Measurements from ENCODE around the gene PPA1. TPM values are rescaled to one million over a fixed set of nuclear protein-coding genes. Genes with fewer than 3 reads are reported as not detected.

PPA1 gene
- total RNA-seq, 2 experiments from 2014 or later, result 357 to 368 TPM

DNA sequence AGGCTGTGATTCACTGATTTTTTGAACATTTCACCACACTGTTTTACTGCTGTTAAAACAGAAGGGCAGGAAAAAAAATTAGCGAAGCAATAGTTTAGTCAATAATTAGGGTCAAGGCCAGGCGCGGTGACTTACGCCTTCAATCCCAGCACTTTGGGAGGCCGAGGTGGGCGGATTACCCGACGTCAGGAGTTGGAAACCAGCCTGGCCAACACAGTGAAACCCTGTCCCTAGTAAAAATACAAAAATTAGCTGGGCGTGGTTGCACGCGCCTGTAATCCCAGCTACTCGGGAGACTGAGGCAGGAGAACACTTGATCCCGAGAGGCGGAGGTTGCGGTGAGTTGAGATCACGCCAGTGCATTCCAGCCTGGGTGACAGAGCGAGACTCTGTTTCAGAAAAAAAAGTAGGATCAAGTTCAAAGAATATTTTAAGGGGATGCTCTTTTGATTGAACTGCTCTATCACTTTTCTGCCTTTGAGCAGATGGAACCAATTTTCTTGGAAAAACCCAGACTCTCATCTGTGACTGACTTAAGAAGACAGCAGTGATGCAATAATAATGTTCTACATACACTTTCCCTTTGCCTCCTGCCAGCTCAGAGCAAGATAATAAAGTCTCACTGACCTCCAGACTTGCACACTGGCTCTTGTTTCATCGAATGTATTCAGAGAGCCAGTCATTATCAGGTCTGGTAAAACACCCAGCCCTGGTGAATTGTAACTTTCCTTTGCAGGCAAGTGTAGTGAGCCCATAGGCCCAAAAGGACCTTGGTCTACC is 1.6 kb upstream of the PPA1 start:
- intact Hi-C loops (cut with micrococcal nuclease), result no loop called here
- no peak for ATAC-seq
- peaks cover 29% of the 10 kb centered on the region for H3K4me1 Mint-ChIP-seq (ENCODE audit: low read depth)
- no peaks in the 10 kb centered on the region for H3K27me3 Mint-ChIP-seq
- H3K9me3 Mint-ChIP-seq, result no peaks in the 10 kb centered on the region
- CTCF ChIA-PET, result interaction anchor here (1.6 kb wide), 1 partner anchor 130 kb away, joined by 6 read pairs; no protein-coding TSS in a partner anchor
- POLR2A ChIA-PET, result no interaction called here
- H3K27ac Mint-ChIP-seq, result peak overlapping the region; percentile 50
- no peak for DNase-seq
- peaks cover 10% of the 10 kb centered on the region for H3K36me3 Mint-ChIP-seq (ENCODE audit: low read depth)
- H3K4me3 Mint-ChIP-seq, result peak overlapping the region; percentile 26
- TF ChIP-seq CTCF (IDR thresholded peaks at IDR 0.05), result no peak

DNA sequence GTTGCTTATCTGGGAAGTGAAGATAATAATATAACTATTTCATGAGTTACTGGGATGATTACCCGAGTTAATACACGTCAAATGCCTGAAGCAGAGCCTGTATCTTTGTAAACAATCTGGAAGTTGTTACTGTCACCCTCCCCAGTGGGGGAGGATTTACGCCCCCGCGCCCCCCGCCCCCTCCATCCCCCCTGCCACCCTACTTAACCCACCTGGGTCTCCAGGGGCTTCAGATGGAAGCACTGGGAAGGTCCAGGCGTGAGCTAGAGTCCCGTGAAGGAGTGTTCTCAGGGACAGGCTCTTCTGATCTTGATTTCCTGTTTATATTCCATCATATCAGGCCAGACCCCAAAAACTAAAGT is 691 bp upstream of the PPA1 start:
- peaks cover 37% of the 10 kb centered on the region for H3K4me1 Mint-ChIP-seq (ENCODE audit: low read depth)
- peak; percentile 28 for TF ChIP-seq CTCF (IDR thresholded peaks at IDR 0.05)
- CTCF ChIA-PET, result interaction anchor here (0.9 to 4.3 kb wide), 7 partner anchors 11 to 150 kb away, joined by 3 to 52 read pairs (median 4); partner anchors contain the start of gene TYSND1
- no peaks in the 10 kb centered on the region for H3K27me3 Mint-ChIP-seq
- peak overlapping the region; percentile 94 for H3K27ac Mint-ChIP-seq
- ATAC-seq (no peak), DNase-seq (no peak)
- peak overlapping the region; percentile 80 for H3K4me3 Mint-ChIP-seq
- H3K36me3 Mint-ChIP-seq (ENCODE audit: low read depth), result peaks cover 15% of the 10 kb centered on the region
- H3K9me3 Mint-ChIP-seq, result no peaks in the 10 kb centered on the region
- intact Hi-C loops (cut with micrococcal nuclease), result no loop called here
- POLR2A ChIA-PET, result interaction anchor here (0.6 to 4.6 kb wide), 7 partner anchors 10 to 112 kb away, joined by 3 to 23 read pairs (median 8); partner anchors contain the start of gene SAR1A

DNA sequence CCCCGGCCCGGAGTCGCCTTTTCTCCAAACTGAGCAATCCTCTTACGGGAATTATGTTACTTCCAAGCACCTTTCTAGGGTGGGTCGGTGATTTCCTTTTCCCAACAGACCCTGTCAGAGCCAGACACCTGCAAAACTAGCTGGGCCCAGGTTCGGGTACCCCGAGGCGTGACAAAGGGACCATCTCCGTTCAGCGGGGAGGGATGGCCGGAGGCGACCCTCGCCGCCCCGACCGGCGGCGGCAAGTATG is 445 bp downstream of the PPA1 start:
- peak; percentile 38 for DNase-seq
- Mint-ChIP-seq H3K9me3 (no peaks in the 10 kb centered on the region), H3K36me3 (ENCODE audit: low read depth) (peaks cover 25% of the 10 kb centered on the region), H3K4me3 (peak overlapping the region; percentile 80), H3K27ac (peak overlapping the region; percentile 78), H3K27me3 (no peaks in the 10 kb centered on the region), H3K4me1 (ENCODE audit: low read depth) (peaks cover 44% of the 10 kb centered on the region)
- ChIA-PET CTCF (interaction anchor here (0.6 to 4.3 kb wide), 17 partner anchors 10 to 171 kb away, joined by 3 to 52 read pairs (median 4); partner anchors contain the start of genes EIF4EBP2 and TYSND1), POLR2A (interaction anchor here (0.8 to 4.6 kb wide), 14 partner anchors 9 to 180 kb away, joined by 3 to 23 read pairs (median 8); partner anchors contain the start of genes SAR1A and TYSND1)
- TF ChIP-seq CTCF (IDR thresholded peaks at IDR 0.05), result no peak
- ATAC-seq, result no peak
- intact Hi-C loops (cut with micrococcal nuclease), result no loop called here

- H3K36me3 Mint-ChIP-seq (ENCODE audit: low read depth), result peaks cover 26% of the 10 kb centered on the region
- CTCF ChIA-PET, result interaction anchor here (0.6 to 4.3 kb wide), 19 partner anchors 10 to 229 kb away, joined by 3 to 52 read pairs (median 4); partner anchors contain the start of genes EIF4EBP2 and TYSND1
- no peaks in the 10 kb centered on the region for H3K27me3 Mint-ChIP-seq
- H3K4me3 Mint-ChIP-seq, result peak overlapping the region; percentile 80
- no peak for TF ChIP-seq CTCF (IDR thresholded peaks at IDR 0.05)
- ATAC-seq, result peak; percentile 32
- peak overlapping the region; percentile 78 for H3K27ac Mint-ChIP-seq
- H3K4me1 Mint-ChIP-seq (ENCODE audit: low read depth), result peaks cover 47% of the 10 kb centered on the region
- intact Hi-C loops (cut with micrococcal nuclease), result no loop called here
- H3K9me3 Mint-ChIP-seq, result no peaks in the 10 kb centered on the region
- POLR2A ChIA-PET, result interaction anchor here (0.8 to 4.6 kb wide), 21 partner anchors 9 to 180 kb away, joined by 3 to 23 read pairs (median 5); partner anchors contain the start of genes SAR1A and TYSND1
- DNase-seq, result peak; percentile 66
These were observed 922 bp downstream of the PPA1 start for GRCh38 chr10:70232155-70232858.

All from activated CD8-positive, alpha-beta T cell treated with anti-CD3 and anti-CD28 coated beads for 36 hours (primary cell).